ENCODE data around the gene NAALADL2.

GRCh38 chr3:175093748-175094147 lies 234.6 kb downstream of the NAALADL2 start:
- TF ChIP-seq EZH2 (IDR thresholded peaks at IDR 0.05; ENCODE audit: low read length, unreplicated experiment) (no peak), CTCF (conservative IDR thresholded peaks at IDR 0.05; ENCODE audit: low read depth, low read length) (no peak), EZH2phosphoT487 (IDR thresholded peaks at IDR 0.05; ENCODE audit: borderline replicate concordance, low read length) (no peak)
